SU-DHL-6 (cell line): ENCODE results near the gene TP63.

Experiments
- EZH2phosphoT487 ChIP-seq: fragments of 200-600 bp; sonication (generic), shearing (Covaris generic); conservative IDR thresholded peaks from 2 replicates; pipeline ENCODE4 v1.6.1; 2018; ENCODE audit warnings: mild to moderate bottlenecking, antibody characterized with exemption, low read length, moderate library complexity, mixed read lengths
- TF ChIP-seq, protein P1 (sequence below): fragments of 200-600 bp; sonication (generic); IDR thresholded peaks from one replicate; pipeline ENCODE4 v1.5.1; 2017; ENCODE audit warnings: antibody characterized with exemption, mild to moderate bottlenecking, low read length, moderate library complexity; ENCODE audit not compliant: insufficient read depth, poor library complexity, severe bottlenecking

DNA sequence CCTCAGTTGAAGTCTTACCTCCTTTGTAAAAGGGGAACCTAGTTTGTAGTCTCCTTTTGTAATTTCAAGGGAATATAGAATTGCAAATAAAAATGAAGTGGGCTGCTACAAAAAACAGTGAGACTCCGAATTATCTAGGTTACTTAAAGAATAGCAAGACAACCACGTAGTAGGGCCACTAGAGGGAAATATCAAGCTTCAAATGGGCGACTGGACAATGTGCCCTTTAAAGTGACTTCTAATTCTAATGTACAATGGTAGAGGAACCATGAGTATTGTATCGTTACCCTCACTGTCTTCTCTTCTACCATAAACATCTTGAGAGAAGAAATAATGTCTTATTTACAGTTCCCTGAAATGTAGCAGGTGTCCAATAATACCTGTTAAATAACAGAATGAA is 56.3 kb downstream of the TP63 start:
- TF ChIP-seq, protein P1, sequence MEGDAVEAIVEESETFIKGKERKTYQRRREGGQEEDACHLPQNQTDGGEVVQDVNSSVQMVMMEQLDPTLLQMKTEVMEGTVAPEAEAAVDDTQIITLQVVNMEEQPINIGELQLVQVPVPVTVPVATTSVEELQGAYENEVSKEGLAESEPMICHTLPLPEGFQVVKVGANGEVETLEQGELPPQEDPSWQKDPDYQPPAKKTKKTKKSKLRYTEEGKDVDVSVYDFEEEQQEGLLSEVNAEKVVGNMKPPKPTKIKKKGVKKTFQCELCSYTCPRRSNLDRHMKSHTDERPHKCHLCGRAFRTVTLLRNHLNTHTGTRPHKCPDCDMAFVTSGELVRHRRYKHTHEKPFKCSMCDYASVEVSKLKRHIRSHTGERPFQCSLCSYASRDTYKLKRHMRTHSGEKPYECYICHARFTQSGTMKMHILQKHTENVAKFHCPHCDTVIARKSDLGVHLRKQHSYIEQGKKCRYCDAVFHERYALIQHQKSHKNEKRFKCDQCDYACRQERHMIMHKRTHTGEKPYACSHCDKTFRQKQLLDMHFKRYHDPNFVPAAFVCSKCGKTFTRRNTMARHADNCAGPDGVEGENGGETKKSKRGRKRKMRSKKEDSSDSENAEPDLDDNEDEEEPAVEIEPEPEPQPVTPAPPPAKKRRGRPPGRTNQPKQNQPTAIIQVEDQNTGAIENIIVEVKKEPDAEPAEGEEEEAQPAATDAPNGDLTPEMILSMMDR = no peak
- TF ChIP-seq EZH2phosphoT487 = no peak
